ENCODE data around the gene C11orf91.

GRCh38 chr11:33654594-33654993, 46.0 kb downstream of the C11orf91 start:
- no peak for TF ChIP-seq CTCF (IDR thresholded peaks at IDR 0.05)
- TF ChIP-seq POLR2A (IDR thresholded peaks at IDR 0.05; ENCODE audit: low read depth) = no peak
- no peak for TF ChIP-seq POLR2AphosphoS5 (IDR thresholded peaks at IDR 0.05)
- no peak for TF ChIP-seq EP300 (IDR thresholded peaks at IDR 0.05)

Data from esophagus muscularis mucosa (tissue), 4 donors.